SU-DHL-6 (cell line): ENCODE results near the gene SMOC2.

Source experiments
- H2AFZ ChIP-seq: fragments of 200-600 bp; sonication (generic); 2 replicates; pipeline ENCODE4 v1.6.1; 2014; ENCODE audit warnings: low read depth, mild to moderate bottlenecking, moderate library complexity, mixed read lengths, antibody characterized with exemption, low read length; ENCODE audit not compliant: severe bottlenecking
- H3F3A ChIP-seq: fragments of 200-600 bp; shearing (Covaris generic); 2 replicates; pipeline ENCODE4 v1.6.0; 2016; ENCODE audit warnings: antibody characterized with exemption, mild to moderate bottlenecking; ENCODE audit not compliant: insufficient read depth
- H3K27ac ChIP-seq: fragments of 200-600 bp; sonication (generic); 2 replicates; pipeline ENCODE4 v1.5.1; 2016; ENCODE audit warnings: low read depth, mild to moderate bottlenecking, low read length, moderate library complexity, mixed read lengths
- H3K27me3 ChIP-seq: fragments of 200-600 bp; sonication (generic), shearing (Covaris generic); 2 replicates; pipeline ENCODE4 v1.6.0; 2014; ENCODE audit warnings: mild to moderate bottlenecking, low read length
- H3K36me3 ChIP-seq: fragments of 200-600 bp; sonication (generic); 2 replicates; pipeline ENCODE4 v1.6.1; 2014; ENCODE audit warnings: mild to moderate bottlenecking, low read length, mixed read lengths
- H3K4me2 ChIP-seq: fragments of 300-600, 200-600 bp; shearing (Covaris generic), sonication (generic); 2 replicates; pipeline ENCODE4 v1.6.0; 2014; ENCODE audit warnings: low read length, low read depth, mild to moderate bottlenecking; ENCODE audit not compliant: poor library complexity, severe bottlenecking
- H3K4me3 ChIP-seq: fragments of 200-600 bp; sonication (generic); 2 replicates; pipeline ENCODE4 v1.5.1; 2014; ENCODE audit warnings: antibody characterized with exemption, low read length, mild to moderate bottlenecking, mixed read lengths; ENCODE audit not compliant: insufficient read depth, poor library complexity, severe bottlenecking
- H3K79me2 ChIP-seq: fragments of 200-600 bp; sonication (generic); 2 replicates; pipeline ENCODE4 v1.6.1; 2014; ENCODE audit warnings: mild to moderate bottlenecking, low read length, moderate library complexity; ENCODE audit not compliant: insufficient read depth
- H3K9ac ChIP-seq: fragments of 200-600 bp; sonication (generic); 2 replicates; pipeline ENCODE4 v1.7.0; 2014; ENCODE audit warnings: mild to moderate bottlenecking, low read length
- H3K9me2 ChIP-seq: fragments of 200-600 bp; sonication (generic); replicated peaks from 2 replicates; pipeline ENCODE4 v1.6.1; 2014; ENCODE audit warnings: low read length; ENCODE audit not compliant: insufficient read depth
- H3K9me3 ChIP-seq: fragments of 200-600 bp; sonication (generic); 2 replicates; pipeline ENCODE4 v1.6.1; 2014; ENCODE audit warnings: low read length, mixed read lengths; ENCODE audit not compliant: insufficient read depth
- H4K20me1 ChIP-seq: fragments of 200-600 bp; sonication (generic); 2 replicates; pipeline ENCODE4 v1.6.1; 2014; ENCODE audit warnings: low read depth, mild to moderate bottlenecking, antibody characterized with exemption, low read length, moderate library complexity, mixed read lengths
- CTCF ChIP-seq: fragments of 200-600 bp; sonication (generic); IDR thresholded peaks from one replicate; pipeline ENCODE4 v1.5.1; 2017; ENCODE audit warnings: antibody characterized with exemption, mild to moderate bottlenecking, low read length, moderate library complexity; ENCODE audit not compliant: insufficient read depth, poor library complexity, severe bottlenecking
- EZH2phosphoT487 ChIP-seq: fragments of 200-600 bp; sonication (generic), shearing (Covaris generic); conservative IDR thresholded peaks from 2 replicates; pipeline ENCODE4 v1.6.1; 2018; ENCODE audit warnings: mild to moderate bottlenecking, antibody characterized with exemption, low read length, moderate library complexity, mixed read lengths

SMOC2 gene

DNA sequence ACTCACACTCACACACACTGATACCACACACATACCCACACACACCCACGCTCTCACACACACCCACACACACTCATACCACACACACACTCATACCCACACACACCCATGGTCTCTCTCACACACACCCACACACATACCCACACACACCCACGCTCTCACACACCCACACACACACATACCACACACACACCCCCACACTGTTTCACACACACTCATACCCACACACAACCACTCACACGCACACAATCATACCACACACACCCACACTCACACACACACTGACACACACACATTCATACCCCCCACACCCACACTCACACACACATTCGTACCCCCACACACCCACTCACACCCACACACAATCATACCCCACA, 158.1 kb downstream of the SMOC2 start:
- Histone ChIP-seq H3K4me3 (no peak overlapping the region), H3K27me3 (no peaks in the 10 kb centered on the region), H3K79me2 (no peaks in the 10 kb centered on the region), H3K27ac (no peak overlapping the region), H3K9me2 (no peaks in the 10 kb centered on the region), H3K4me2 (no peak overlapping the region), H4K20me1 (no peaks in the 10 kb centered on the region), H3K36me3 (no peaks in the 10 kb centered on the region), H3K9me3 (no peaks in the 10 kb centered on the region), H3K9ac (no peak overlapping the region), H2AFZ (no peak overlapping the region), H3F3A (no peaks in the 10 kb centered on the region)
- TF ChIP-seq CTCF (no peak), EZH2phosphoT487 (no peak)

GRCh38 chr6:168599769-168600330, 158.9 kb downstream of the SMOC2 start:
- no peaks in the 10 kb centered on the region for H3K9me3 ChIP-seq
- H3K27ac ChIP-seq, result no peak overlapping the region
- no peaks in the 10 kb centered on the region for H3K27me3 ChIP-seq
- no peaks in the 10 kb centered on the region for H3K79me2 ChIP-seq
- no peak overlapping the region for H3K4me2 ChIP-seq
- no peaks in the 10 kb centered on the region for H4K20me1 ChIP-seq
- no peak overlapping the region for H3K9ac ChIP-seq
- no peaks in the 10 kb centered on the region for H3K36me3 ChIP-seq
- no peak overlapping the region for H3K4me3 ChIP-seq
- H3F3A ChIP-seq, result no peaks in the 10 kb centered on the region
- no peaks in the 10 kb centered on the region for H3K9me2 ChIP-seq
- no peak overlapping the region for H2AFZ ChIP-seq
- TF ChIP-seq CTCF (no peak), EZH2phosphoT487 (no peak)

GRCh38 chr6:168600381-168600780, 159.4 kb downstream of the SMOC2 start:
- Histone ChIP-seq H3K36me3 (no peaks in the 10 kb centered on the region), H3K9me3 (no peaks in the 10 kb centered on the region), H2AFZ (no peak overlapping the region), H3K9me2 (no peaks in the 10 kb centered on the region), H3K4me2 (no peak overlapping the region), H3F3A (no peaks in the 10 kb centered on the region), H3K4me3 (no peak overlapping the region), H4K20me1 (no peaks in the 10 kb centered on the region), H3K27ac (no peak overlapping the region), H3K9ac (no peak overlapping the region), H3K27me3 (no peaks in the 10 kb centered on the region), H3K79me2 (no peaks in the 10 kb centered on the region)
- TF ChIP-seq CTCF, result no peak
- no peak for TF ChIP-seq EZH2phosphoT487

DNA sequence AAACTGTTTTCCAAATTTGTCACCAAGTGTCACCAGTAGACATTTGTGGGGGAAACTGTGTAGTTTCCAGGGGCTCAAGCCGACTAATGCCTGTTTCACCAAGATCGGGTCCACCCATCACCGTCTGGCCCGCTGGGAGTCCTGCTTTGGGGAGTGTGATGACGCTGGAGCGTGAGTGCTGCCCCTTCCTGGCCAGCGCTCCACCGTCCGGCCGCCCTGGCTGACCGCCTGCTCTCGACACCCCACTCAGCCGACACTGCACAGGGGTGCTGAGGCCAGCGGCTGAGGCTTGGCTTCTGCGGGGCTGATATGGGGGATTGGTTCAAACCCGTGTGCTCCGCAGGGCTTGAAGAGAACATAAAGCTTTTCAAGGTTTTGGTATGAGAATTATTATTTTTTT, 160.1 kb downstream of the SMOC2 start:
- Histone ChIP-seq H3K4me2 (no peak overlapping the region), H3K27ac (no peak overlapping the region), H3K9ac (no peak overlapping the region), H3K9me2 (no peaks in the 10 kb centered on the region), H3K79me2 (no peaks in the 10 kb centered on the region), H3F3A (no peaks in the 10 kb centered on the region), H4K20me1 (no peaks in the 10 kb centered on the region), H3K36me3 (no peaks in the 10 kb centered on the region), H2AFZ (no peak overlapping the region), H3K27me3 (no peaks in the 10 kb centered on the region), H3K4me3 (no peak overlapping the region), H3K9me3 (no peaks in the 10 kb centered on the region)
- TF ChIP-seq CTCF (no peak), EZH2phosphoT487 (no peak)
